ENCODE data around the gene NOTUM.

GRCh38 chr17:81909231-81909630 lies 51.8 kb downstream of the NOTUM start:
- TF ChIP-seq CTCF (IDR thresholded peaks at IDR 0.05; ENCODE audit: extremely low read depth in 1 of 2, insufficient read depth in 1 of 2, low read depth in 1 of 2, low read length in 2 of 2) (no peak), POLR2A (IDR thresholded peaks at IDR 0.05; ENCODE audit: low read depth, low read length) (no peak), POLR2AphosphoS5 (IDR thresholded peaks at IDR 0.05; ENCODE audit: insufficient read depth, low read depth, low read length) (no peak), GATA2 (IDR thresholded peaks at IDR 0.05; ENCODE audit: insufficient read depth, insufficient read length, low read depth, low read length) (no peak), EZH2 (IDR thresholded peaks at IDR 0.05; ENCODE audit: borderline replicate concordance, low read depth, low read length, severe bottlenecking) (no peak), MAX (IDR thresholded peaks at IDR 0.05; ENCODE audit: insufficient read depth, insufficient read length) (no peak), JUN (IDR thresholded peaks at IDR 0.05; ENCODE audit: borderline replicate concordance, insufficient read depth, insufficient read length, low read depth) (no peak), MYC (IDR thresholded peaks at IDR 0.05; ENCODE audit: low read depth, low read length) (no peak)

Data from endothelial cell of umbilical vein (primary cell).